HepG2 (cell line): ENCODE measurements around the gene HSD3B7. TPM values are rescaled to one million over a fixed set of nuclear protein-coding genes. Genes with fewer than 3 reads are reported as not detected.

Experiments
- ATAC-seq: fragments of 200-7000 bp; cut with Tn5 transposase; 3 replicates; pipeline ENCODE4 v1.9.1; 2020; ENCODE audit warnings: mild to moderate bottlenecking, moderate library complexity
- BruUV-seq: library from RNA; stranded (reverse); fragments of 400-500 nt; replicated peaks from 2 replicates; lab custom pipeline; 2021; lab: Mats Ljungman, UMichigan
- CTCF ChIA-PET: fragments of 300-600 bp; formaldehyde crosslinking; extraction: SDS; loops from one replicate; lab custom pipeline; 2021; ENCODE audit warnings: low total read pairs, inconsistent platforms, low intra/inter-chr PET ratio; lab: Yijun Ruan, JAX
- POLR2A ChIA-PET: fragments of 350-600 bp; sonication (Branson Sonifier 250); formaldehyde crosslinking; loops from one replicate; lab custom pipeline; 2020; ENCODE audit warnings: antibody characterized with exemption, inconsistent platforms; lab: Yijun Ruan, JAX
- DNase-seq: peaks from one replicate; pipeline ENCODE4 v3.0.0-alpha.2; 2015; ENCODE audit warnings: low spot score
- FAIRE-seq: peaks from 3 replicates; lab custom pipeline; 2011; peaks lifted over from hg19 to GRCh38; lab: Jason Lieb, UNC
- H2AFZ ChIP-seq: one replicate; pipeline ENCODE4 v1.6.1; 2011; ENCODE audit warnings: low read length, inconsistent platforms
- H3K27ac ChIP-seq: fragments of 300-600 bp; 3 replicates; pipeline ENCODE4 v1.8.0; 2011; ENCODE audit warnings: mixed run types, mild to moderate bottlenecking, mixed read lengths, low read length, inconsistent platforms; ENCODE audit not compliant: insufficient read depth; ENCODE audit errors: extremely low read length
- H3K27me3 ChIP-seq, 2 experiments: fragments of 200-600 bp in 1 of 2; 2 replicates in 1 of 2; 3 replicates in 1 of 2; pipeline versions ENCODE4 v1.6.0 to v1.8.0; 2011; ENCODE audit warnings: low read length in 2 of 2, mild to moderate bottlenecking in 2 of 2, moderate library complexity in 2 of 2, inconsistent platforms in 1 of 2; ENCODE audit not compliant: insufficient read depth in 2 of 2, control insufficient read depth in 1 of 2
- H3K36me3 ChIP-seq, 2 experiments: fragments of 200-600 bp in 1 of 2; replicated peaks in 1 of 2; 2 replicates in 1 of 2; 3 replicates in 1 of 2; pipeline versions ENCODE4 v1.5.1 to v1.8.0; 2011; ENCODE audit warnings: low read length in 2 of 2, inconsistent platforms in 1 of 2; ENCODE audit not compliant: insufficient read depth in 2 of 2, control insufficient read depth in 1 of 2
- H3K4me1 ChIP-seq: 2 replicates; pipeline ENCODE4 v1.5.1; 2012; ENCODE audit warnings: low read length, inconsistent platforms; ENCODE audit not compliant: insufficient read depth
- H3K4me2 ChIP-seq: 2 replicates; pipeline ENCODE4 v1.6.0; 2011; ENCODE audit warnings: low read depth, low read length, inconsistent platforms
- H3K4me3 ChIP-seq, 3 experiments: fragments of 200-600 bp in 1 of 3; sonication (generic), shearing (Covaris generic) in 1 of 3; replicated peaks in 1 of 3; 2 replicates each; pipeline ENCODE4 v1.5.1; 2011 to 2016; ENCODE audit warnings: low read length in 3 of 3, inconsistent platforms in 2 of 3, low read depth in 2 of 3, mild to moderate bottlenecking in 2 of 3, control low read depth in 1 of 3, mixed read lengths in 1 of 3; ENCODE audit not compliant: insufficient read depth in 1 of 3
- H3K79me2 ChIP-seq: one replicate; pipeline ENCODE4 v1.6.1; 2011; ENCODE audit warnings: low read length, inconsistent platforms; ENCODE audit not compliant: insufficient read depth
- H3K9ac ChIP-seq: 2 replicates; pipeline ENCODE4 v1.6.0; 2011; ENCODE audit warnings: mild to moderate bottlenecking, low read depth, low read length, inconsistent platforms; ENCODE audit not compliant: insufficient read depth
- H3K9me3 ChIP-seq: 2 replicates; pipeline ENCODE4 v1.5.1; 2012; ENCODE audit warnings: mild to moderate bottlenecking, low read length
- H4K20me1 ChIP-seq: 2 replicates; pipeline ENCODE4 v1.6.0; 2011; ENCODE audit warnings: inconsistent platforms, mild to moderate bottlenecking, low read length, moderate library complexity; ENCODE audit not compliant: insufficient read depth
- AGO1 ChIP-seq: fragments of 200-400 bp; formaldehyde crosslinking; IDR thresholded peaks from 2 replicates; pipeline ENCODE4 v1.6.1; 2017; ENCODE audit warnings: mild to moderate bottlenecking, low read depth, low read length, moderate library complexity; ENCODE audit not compliant: poor library complexity, severe bottlenecking
- KAT7 ChIP-seq: IDR thresholded peaks from 2 replicates; pipeline ENCODE4 v1.6.1; 2018; ENCODE audit warnings: borderline replicate concordance, missing compliant biosample characterization
- KLF16 ChIP-seq, 2 experiments: sonication (generic) in 1 of 2; formaldehyde crosslinking in 1 of 2; IDR thresholded peaks; 2 replicates each; pipeline versions ENCODE4 v1.6.1 to v1.8.0; 2016 to 2023; ENCODE audit warnings: missing genetic modification reagents in 2 of 2, missing compliant biosample characterization in 1 of 2
- NR1H2 ChIP-seq: sonication (generic); formaldehyde crosslinking; IDR thresholded peaks from 2 replicates; pipeline ENCODE4 v1.8.1; 2022; ENCODE audit warnings: low read depth, missing genetic modification reagents, borderline replicate concordance
- RFXAP ChIP-seq: sonication (generic); formaldehyde crosslinking; IDR thresholded peaks from 2 replicates; pipeline ENCODE4 v1.4.0; 2020; ENCODE audit warnings: missing genetic modification reagents, borderline replicate concordance
- SRF ChIP-seq: IDR thresholded peaks from 2 replicates; pipeline ENCODE4 v1.6.1; 2011; ENCODE audit warnings: mild to moderate bottlenecking, low read depth, low read length, moderate library complexity
- STAT5B ChIP-seq: sonication (generic); formaldehyde crosslinking; IDR thresholded peaks from 2 replicates; pipeline ENCODE4 v1.4.0; 2020; ENCODE audit warnings: missing genetic modification reagents
- ZNF350 ChIP-seq: sonication (generic); formaldehyde crosslinking; IDR thresholded peaks from 2 replicates; pipeline ENCODE4 v1.4.0; 2020; ENCODE audit warnings: mild to moderate bottlenecking, low read depth, missing genetic modification reagents, borderline replicate concordance
- WGBS: methylation state at CpG from one replicate; pipeline ENCODE4 v1.1.6; 2017; ENCODE audit warnings: low lambda C conversion rate; 5-methylcytosine and 5-hydroxymethylcytosine counted together
- in situ Hi-C: cut with HindIII; loops from 2 replicates; pipeline ENCODE4 v1.10.0; 2017; ENCODE audit warnings: low pct_unique_long_range_greater_than_20kb; ENCODE audit not compliant: extremely low pct_ligation_motif_present
- intact Hi-C: fragments of 100-400 bp; cut with micrococcal nuclease; formaldehyde crosslinking; loops from one replicate; pipeline ENCODE4 v1.10.0; 2022; ENCODE audit not compliant: unreplicated experiment
- polyA plus RNA-seq, 8 experiments: library from polyadenylated mRNA; depleted of rRNA in 3 of 8; stranded (reverse) in 7 of 8; unstranded in 1 of 8; fragments of >200 nt; fragmentation: Illumina TruSeq in 4 of 8; extraction: Trizol in 4 of 8; gene quantifications; 2 replicates each; pipeline versions ENCODE4 v1.2.1 to v1.2.3, GENCODE V29; 2011 to 2016; ENCODE audit warnings: low read depth in 4 of 8, missing spikeins in 1 of 8, mixed read lengths in 1 of 8; ENCODE audit not compliant: insufficient read depth in 1 of 8
- total RNA-seq, 5 experiments: library from RNA; depleted of rRNA; stranded (reverse); fragments of >200 nt; fragmentation: Illumina TruSeq; extraction: Trizol; gene quantifications; 2 replicates each; pipeline ENCODE4 v1.2.3, GENCODE V29; 2016; ENCODE audit warnings: low read depth in 1 of 5
- TF ChIP-seq, protein P1 (sequence below): sonication (generic); formaldehyde crosslinking; IDR thresholded peaks from 2 replicates; pipeline ENCODE4 v1.5.0; 2020; ENCODE audit warnings: missing genetic modification reagents
- TF ChIP-seq, protein P2 (sequence below): sonication (generic); formaldehyde crosslinking; IDR thresholded peaks from 2 replicates; pipeline ENCODE4 v1.8.1; 2022; ENCODE audit warnings: mild to moderate bottlenecking, missing genetic modification reagents
- TF ChIP-seq, protein P3 (sequence below): sonication (generic); formaldehyde crosslinking; IDR thresholded peaks from 2 replicates; pipeline ENCODE4 v1.4.0; 2020; ENCODE audit warnings: missing genetic modification reagents, mild to moderate bottlenecking, borderline replicate concordance
- TF ChIP-seq, protein P4 (sequence below): sonication (generic); formaldehyde crosslinking; IDR thresholded peaks from 2 replicates; pipeline ENCODE4 v1.5.0; 2020; ENCODE audit warnings: mild to moderate bottlenecking, missing genetic modification reagents, borderline replicate concordance
- TF ChIP-seq, protein P5 (sequence below): IDR thresholded peaks from 2 replicates; pipeline ENCODE4 v1.6.1; 2016; ENCODE audit warnings: low read depth

HSD3B7 gene
- total and polyA plus RNA-seq, 2 of the 13 experiments (the other 11 are each of a cell fraction or from before 2014, with no cell fraction given): 32.9 to 69.7 TPM

DNA sequence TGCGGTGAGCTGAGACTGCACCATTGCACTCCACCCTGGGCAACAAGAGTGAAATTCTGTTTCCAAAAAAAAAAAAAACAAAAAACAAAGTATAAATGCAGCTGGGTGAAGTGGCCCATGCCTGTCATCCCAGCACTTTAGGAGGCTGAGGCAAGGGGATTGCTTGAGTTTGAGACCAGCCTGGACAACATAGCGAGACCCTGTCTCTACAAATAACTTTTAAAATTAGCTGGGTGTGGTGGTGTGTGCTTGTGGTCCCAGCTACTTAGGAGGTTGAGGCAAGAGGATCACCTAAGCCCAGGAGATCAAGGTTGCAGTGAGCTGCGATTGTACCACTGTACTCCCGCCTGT lies 38.2 kb downstream of the HSD3B7 start:
- no peaks in the 10 kb centered on the region for H4K20me1 ChIP-seq
- in situ Hi-C loops (no loop called here), intact Hi-C loops (no loop called here)
- FAIRE-seq (no peak), ATAC-seq (peak; percentile 5; the same call in 1 of the 3 replicates), DNase-seq (no peak)
- WGBS: 22% methylated on average over 4 of the region's 4 CpGs
- BruUV-seq: no TSS peak
- H3K36me3 ChIP-seq: no peaks in the 10 kb centered on the region
- ChIA-PET POLR2A (interaction anchor here (0.6 to 5.8 kb wide), 8 partner anchors 11 to 119 kb away, joined by 3 to 41 read pairs (median 10); partner anchors contain the start of genes KAT8, STX4, ZNF646 and ZNF668), CTCF (no interaction called here)
- H3K9ac ChIP-seq: no peak overlapping the region
- peak overlapping the region; percentile 69 for H3K4me2 ChIP-seq
- H2AFZ ChIP-seq: no peak overlapping the region
- H3K4me3 ChIP-seq: peak overlapping the region in 2 of 3 experiments; percentile 19 to 43; a peak in 2 of 6 replicates
- H3K27me3 ChIP-seq: peaks cover 0 to 2% of the 10 kb centered on the region in 2 experiments; a peak in 1 of 5 replicates
- no peaks in the 10 kb centered on the region for H3K9me3 ChIP-seq
- H3K27ac ChIP-seq: peak overlapping the region; percentile 16
- no peaks in the 10 kb centered on the region for H3K79me2 ChIP-seq
- H3K4me1 ChIP-seq: peaks cover 51% of the 10 kb centered on the region
- peak; percentile 21; the same call in 1 of the 2 replicates for TF ChIP-seq KAT7 (CRISPR knock-in tag)
- TF ChIP-seq AGO1: no peak
- TF ChIP-seq, protein P1, sequence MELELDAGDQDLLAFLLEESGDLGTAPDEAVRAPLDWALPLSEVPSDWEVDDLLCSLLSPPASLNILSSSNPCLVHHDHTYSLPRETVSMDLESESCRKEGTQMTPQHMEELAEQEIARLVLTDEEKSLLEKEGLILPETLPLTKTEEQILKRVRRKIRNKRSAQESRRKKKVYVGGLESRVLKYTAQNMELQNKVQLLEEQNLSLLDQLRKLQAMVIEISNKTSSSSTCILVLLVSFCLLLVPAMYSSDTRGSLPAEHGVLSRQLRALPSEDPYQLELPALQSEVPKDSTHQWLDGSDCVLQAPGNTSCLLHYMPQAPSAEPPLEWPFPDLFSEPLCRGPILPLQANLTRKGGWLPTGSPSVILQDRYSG (CRISPR knock-in tag): no peak
- no peak for TF ChIP-seq NR1H2
- no peak for TF ChIP-seq KLF16 (CRISPR knock-in tag; IDR thresholded peaks at IDR 0.05)
- TF ChIP-seq STAT5B: no peak
- TF ChIP-seq, protein P2, sequence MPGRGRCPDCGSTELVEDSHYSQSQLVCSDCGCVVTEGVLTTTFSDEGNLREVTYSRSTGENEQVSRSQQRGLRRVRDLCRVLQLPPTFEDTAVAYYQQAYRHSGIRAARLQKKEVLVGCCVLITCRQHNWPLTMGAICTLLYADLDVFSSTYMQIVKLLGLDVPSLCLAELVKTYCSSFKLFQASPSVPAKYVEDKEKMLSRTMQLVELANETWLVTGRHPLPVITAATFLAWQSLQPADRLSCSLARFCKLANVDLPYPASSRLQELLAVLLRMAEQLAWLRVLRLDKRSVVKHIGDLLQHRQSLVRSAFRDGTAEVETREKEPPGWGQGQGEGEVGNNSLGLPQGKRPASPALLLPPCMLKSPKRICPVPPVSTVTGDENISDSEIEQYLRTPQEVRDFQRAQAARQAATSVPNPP (CRISPR knock-in tag): no peak
- TF ChIP-seq, protein P3, sequence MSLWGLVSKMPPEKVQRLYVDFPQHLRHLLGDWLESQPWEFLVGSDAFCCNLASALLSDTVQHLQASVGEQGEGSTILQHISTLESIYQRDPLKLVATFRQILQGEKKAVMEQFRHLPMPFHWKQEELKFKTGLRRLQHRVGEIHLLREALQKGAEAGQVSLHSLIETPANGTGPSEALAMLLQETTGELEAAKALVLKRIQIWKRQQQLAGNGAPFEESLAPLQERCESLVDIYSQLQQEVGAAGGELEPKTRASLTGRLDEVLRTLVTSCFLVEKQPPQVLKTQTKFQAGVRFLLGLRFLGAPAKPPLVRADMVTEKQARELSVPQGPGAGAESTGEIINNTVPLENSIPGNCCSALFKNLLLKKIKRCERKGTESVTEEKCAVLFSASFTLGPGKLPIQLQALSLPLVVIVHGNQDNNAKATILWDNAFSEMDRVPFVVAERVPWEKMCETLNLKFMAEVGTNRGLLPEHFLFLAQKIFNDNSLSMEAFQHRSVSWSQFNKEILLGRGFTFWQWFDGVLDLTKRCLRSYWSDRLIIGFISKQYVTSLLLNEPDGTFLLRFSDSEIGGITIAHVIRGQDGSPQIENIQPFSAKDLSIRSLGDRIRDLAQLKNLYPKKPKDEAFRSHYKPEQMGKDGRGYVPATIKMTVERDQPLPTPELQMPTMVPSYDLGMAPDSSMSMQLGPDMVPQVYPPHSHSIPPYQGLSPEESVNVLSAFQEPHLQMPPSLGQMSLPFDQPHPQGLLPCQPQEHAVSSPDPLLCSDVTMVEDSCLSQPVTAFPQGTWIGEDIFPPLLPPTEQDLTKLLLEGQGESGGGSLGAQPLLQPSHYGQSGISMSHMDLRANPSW (CRISPR knock-in tag): 0 out of 2 replicates have a peak, but pooled peaks have one; percentile 53
- TF ChIP-seq, protein P4, sequence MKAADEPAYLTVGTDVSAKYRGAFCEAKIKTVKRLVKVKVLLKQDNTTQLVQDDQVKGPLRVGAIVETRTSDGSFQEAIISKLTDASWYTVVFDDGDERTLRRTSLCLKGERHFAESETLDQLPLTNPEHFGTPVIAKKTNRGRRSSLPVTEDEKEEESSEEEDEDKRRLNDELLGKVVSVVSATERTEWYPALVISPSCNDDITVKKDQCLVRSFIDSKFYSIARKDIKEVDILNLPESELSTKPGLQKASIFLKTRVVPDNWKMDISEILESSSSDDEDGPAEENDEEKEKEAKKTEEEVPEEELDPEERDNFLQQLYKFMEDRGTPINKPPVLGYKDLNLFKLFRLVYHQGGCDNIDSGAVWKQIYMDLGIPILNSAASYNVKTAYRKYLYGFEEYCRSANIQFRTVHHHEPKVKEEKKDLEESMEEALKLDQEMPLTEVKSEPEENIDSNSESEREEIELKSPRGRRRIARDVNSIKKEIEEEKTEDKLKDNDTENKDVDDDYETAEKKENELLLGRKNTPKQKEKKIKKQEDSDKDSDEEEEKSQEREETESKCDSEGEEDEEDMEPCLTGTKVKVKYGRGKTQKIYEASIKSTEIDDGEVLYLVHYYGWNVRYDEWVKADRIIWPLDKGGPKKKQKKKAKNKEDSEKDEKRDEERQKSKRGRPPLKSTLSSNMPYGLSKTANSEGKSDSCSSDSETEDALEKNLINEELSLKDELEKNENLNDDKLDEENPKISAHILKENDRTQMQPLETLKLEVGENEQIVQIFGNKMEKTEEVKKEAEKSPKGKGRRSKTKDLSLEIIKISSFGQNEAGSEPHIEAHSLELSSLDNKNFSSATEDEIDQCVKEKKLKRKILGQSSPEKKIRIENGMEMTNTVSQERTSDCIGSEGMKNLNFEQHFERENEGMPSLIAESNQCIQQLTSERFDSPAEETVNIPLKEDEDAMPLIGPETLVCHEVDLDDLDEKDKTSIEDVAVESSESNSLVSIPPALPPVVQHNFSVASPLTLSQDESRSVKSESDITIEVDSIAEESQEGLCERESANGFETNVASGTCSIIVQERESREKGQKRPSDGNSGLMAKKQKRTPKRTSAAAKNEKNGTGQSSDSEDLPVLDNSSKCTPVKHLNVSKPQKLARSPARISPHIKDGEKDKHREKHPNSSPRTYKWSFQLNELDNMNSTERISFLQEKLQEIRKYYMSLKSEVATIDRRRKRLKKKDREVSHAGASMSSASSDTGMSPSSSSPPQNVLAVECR (CRISPR knock-in tag): 0 out of 2 replicates have a peak, but pooled peaks have one; percentile 9
- TF ChIP-seq, protein P5, sequence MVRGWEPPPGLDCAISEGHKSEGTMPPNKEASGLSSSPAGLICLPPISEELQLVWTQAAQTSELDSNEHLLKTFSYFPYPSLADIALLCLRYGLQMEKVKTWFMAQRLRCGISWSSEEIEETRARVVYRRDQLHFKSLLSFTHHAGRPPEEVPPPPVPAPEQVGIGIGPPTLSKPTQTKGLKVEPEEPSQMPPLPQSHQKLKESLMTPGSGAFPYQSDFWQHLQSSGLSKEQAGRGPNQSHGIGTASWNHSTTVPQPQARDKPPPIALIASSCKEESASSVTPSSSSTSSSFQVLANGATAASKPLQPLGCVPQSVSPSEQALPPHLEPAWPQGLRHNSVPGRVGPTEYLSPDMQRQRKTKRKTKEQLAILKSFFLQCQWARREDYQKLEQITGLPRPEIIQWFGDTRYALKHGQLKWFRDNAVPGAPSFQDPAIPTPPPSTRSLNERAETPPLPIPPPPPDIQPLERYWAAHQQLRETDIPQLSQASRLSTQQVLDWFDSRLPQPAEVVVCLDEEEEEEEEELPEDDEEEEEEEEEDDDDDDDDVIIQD: no peak
- peak; percentile 38; the same call in 1 of the 2 replicates for TF ChIP-seq RFXAP (CRISPR knock-in tag)
- no peak for TF ChIP-seq SRF
- no peak for TF ChIP-seq ZNF350 (CRISPR knock-in tag)
